Mononuclear cell (primary cell): ENCODE results near the gene PDE3B. TPM values are rescaled to one million over a fixed set of nuclear protein-coding genes. Genes with fewer than 3 reads are reported as not detected.
"Not testable (repeated sequence)": the region's sequence is repeated elsewhere in the genome, so short reads cannot be mapped to it uniquely, and the experiment has no call there.

Experiments used
- H3K27me3 ChIP-seq: 2 replicates; pipeline ENCODE4 v1.6.0; 2011; ENCODE audit warnings: low read length, control low read depth; ENCODE audit not compliant: insufficient read depth
- H3K4me1 ChIP-seq: 2 replicates; pipeline ENCODE4 v1.5.1; 2011; ENCODE audit warnings: mild to moderate bottlenecking, low read length, control low read depth; ENCODE audit not compliant: insufficient read depth
- H3K4me3 ChIP-seq: 2 replicates; pipeline ENCODE4 v1.5.1; 2011; ENCODE audit warnings: mild to moderate bottlenecking, low read length, moderate library complexity
- H3K9me3 ChIP-seq: 2 replicates; pipeline ENCODE4 v1.5.1; 2011; ENCODE audit warnings: low read depth, mild to moderate bottlenecking, control low read depth, low read length
- total RNA-seq: library from RNA; depleted of rRNA; stranded (reverse); fragments of >200 nt; gene quantifications from one replicate; pipeline ENCODE4 v1.2.3, GENCODE V29; 2012

Gene PDE3B
- total RNA-seq, 1 donor, result 149 TPM

- no peak overlapping the region for H3K4me3 ChIP-seq
- no peaks in the 10 kb centered on the region for H3K9me3 ChIP-seq
- H3K27me3 ChIP-seq, result no peaks in the 10 kb centered on the region
- no peaks in the 10 kb centered on the region for H3K4me1 ChIP-seq
These were observed 36.1 kb downstream of the PDE3B start for GRCh38 chr11:14679662-14680061.

- not testable (repeated sequence) for H3K4me1 ChIP-seq, H3K9me3 ChIP-seq, H3K4me3 ChIP-seq, H3K27me3 ChIP-seq
These were observed 40.8 kb downstream of the PDE3B start for GRCh38 chr11:14684234-14684915.

GRCh38 chr11:14687456-14687855 lies 43.9 kb downstream of the PDE3B start:
- no peaks in the 10 kb centered on the region for H3K27me3 ChIP-seq
- no peak overlapping the region for H3K4me3 ChIP-seq
- no peaks in the 10 kb centered on the region for H3K4me1 ChIP-seq
- no peaks in the 10 kb centered on the region for H3K9me3 ChIP-seq

- Histone ChIP-seq H3K9me3 (no peaks in the 10 kb centered on the region), H3K27me3 (no peaks in the 10 kb centered on the region), H3K4me3 (no peak overlapping the region), H3K4me1 (no peaks in the 10 kb centered on the region)
These were observed 44.5 kb downstream of the PDE3B start for GRCh38 chr11:14687943-14688627.

- not testable (repeated sequence) for H3K9me3 ChIP-seq, H3K27me3 ChIP-seq, H3K4me3 ChIP-seq, H3K4me1 ChIP-seq
These were observed 52.1 kb downstream of the PDE3B start for GRCh38 chr11:14695656-14696055.

GRCh38 chr11:14698771-14699170 lies 55.2 kb downstream of the PDE3B start:
- no peaks in the 10 kb centered on the region for H3K4me1 ChIP-seq
- peaks cover 9% of the 10 kb centered on the region for H3K9me3 ChIP-seq
- H3K27me3 ChIP-seq, result no peaks in the 10 kb centered on the region
- no peak overlapping the region for H3K4me3 ChIP-seq

DNA sequence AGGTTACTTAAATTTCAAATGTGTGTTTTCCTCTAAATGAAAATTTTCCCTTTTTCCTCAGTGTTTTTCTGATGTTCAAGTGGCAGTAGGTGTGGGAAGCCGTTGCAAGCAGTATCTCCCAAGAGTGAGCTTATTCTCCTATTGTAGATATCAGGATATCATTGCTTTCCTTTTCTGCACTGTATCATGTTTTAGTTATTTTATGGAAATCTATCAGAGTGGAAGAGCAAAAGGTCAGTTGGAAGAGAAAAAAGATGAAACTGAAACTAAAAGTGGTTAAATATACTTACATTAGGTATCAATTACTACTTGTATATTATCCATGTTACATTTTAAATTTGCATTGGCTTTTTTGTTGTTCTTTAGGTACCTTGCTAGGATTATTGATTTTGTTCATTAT lies 57.0 kb downstream of the PDE3B start:
- Histone ChIP-seq H3K4me1 (no peaks in the 10 kb centered on the region), H3K4me3 (no peak overlapping the region), H3K27me3 (no peaks in the 10 kb centered on the region), H3K9me3 (peaks cover 25% of the 10 kb centered on the region)

GRCh38 chr11:14702760-14703159 lies 59.2 kb downstream of the PDE3B start:
- no peaks in the 10 kb centered on the region for H3K27me3 ChIP-seq
- no peaks in the 10 kb centered on the region for H3K4me1 ChIP-seq
- peaks cover 32% of the 10 kb centered on the region for H3K9me3 ChIP-seq
- H3K4me3 ChIP-seq, result no peak overlapping the region

DNA sequence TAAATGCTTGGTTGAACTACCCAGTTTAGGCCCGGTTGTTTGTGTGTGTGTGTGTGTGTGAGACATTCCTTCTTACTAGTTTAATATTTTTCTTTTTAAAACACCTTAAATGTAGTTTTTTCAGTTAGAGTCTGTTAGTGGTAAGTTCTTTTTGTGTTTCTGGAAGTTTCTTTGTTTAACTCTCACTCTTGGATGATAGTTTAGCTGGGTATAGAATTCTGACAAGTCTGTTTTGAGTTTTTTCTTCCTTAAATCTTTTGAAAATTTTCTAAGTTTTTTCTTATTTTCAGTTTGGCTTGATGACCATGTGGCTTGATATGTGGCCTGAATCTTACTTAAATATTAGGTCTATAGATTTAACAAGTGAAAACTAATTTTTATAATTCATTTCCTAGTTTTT lies 60.1 kb downstream of the PDE3B start:
- Histone ChIP-seq H3K4me1 (no peaks in the 10 kb centered on the region), H3K4me3 (no peak overlapping the region), H3K27me3 (no peaks in the 10 kb centered on the region), H3K9me3 (peaks cover 35% of the 10 kb centered on the region)

DNA sequence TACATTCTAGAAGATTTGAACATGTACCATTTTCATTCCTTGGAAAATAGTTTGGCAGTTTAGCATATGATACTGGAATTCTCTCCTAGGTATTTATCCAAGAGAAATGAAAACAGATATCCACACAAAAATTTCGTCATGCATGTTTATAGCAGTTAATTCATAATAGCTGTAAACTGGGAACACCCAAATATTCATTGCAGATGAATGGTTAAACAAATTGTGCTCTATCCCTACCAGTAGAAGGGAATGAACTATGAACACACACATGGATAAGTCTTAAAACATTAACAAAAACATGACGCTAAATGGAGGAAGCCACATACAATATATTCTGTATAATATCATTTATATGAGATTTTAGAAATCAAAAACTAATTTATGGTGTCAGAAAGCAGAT lies 61.5 kb downstream of the PDE3B start:
- Histone ChIP-seq H3K27me3 (no peaks in the 10 kb centered on the region), H3K4me1 (no peaks in the 10 kb centered on the region), H3K9me3 (peaks cover 35% of the 10 kb centered on the region), H3K4me3 (no peak overlapping the region)

DNA sequence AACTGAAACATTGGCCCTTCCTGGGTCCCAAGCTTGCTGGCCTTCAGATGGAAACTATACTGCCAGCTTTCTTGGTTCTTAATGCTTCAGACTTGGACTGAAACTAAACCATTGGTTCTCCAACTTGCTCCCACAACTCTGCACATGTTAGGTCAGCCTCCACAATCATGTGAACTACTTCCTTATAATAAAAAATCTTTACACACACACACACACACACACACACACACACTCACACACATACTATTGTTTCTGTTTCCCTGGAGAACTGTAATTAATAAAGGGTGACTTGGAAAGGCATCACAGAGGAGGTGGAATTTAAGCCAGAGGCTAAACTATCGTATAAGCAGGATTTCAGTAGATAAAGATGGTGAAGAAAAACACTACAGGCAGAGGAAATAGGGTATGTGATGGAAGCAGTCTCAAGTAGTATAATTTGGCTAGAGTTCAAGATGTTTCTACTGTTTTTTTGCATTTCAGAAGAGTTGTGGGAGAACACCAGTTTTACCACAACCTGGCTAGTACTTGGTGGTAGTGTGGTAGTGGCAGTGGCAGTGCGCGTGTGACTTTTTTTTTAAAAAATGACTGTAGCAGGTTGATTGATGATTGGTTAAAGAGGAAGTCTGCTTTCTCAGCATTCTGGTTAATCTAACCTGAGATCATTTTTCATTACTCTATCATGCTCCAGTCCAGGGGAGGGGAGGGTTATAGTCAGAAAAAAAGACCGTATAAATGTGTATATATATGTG lies 70.1 kb downstream of the PDE3B start:
- H3K4me1 ChIP-seq, result peaks cover 14% of the 10 kb centered on the region
- no peak overlapping the region for H3K4me3 ChIP-seq
- H3K27me3 ChIP-seq, result no peaks in the 10 kb centered on the region
- H3K9me3 ChIP-seq, result no peaks in the 10 kb centered on the region

DNA sequence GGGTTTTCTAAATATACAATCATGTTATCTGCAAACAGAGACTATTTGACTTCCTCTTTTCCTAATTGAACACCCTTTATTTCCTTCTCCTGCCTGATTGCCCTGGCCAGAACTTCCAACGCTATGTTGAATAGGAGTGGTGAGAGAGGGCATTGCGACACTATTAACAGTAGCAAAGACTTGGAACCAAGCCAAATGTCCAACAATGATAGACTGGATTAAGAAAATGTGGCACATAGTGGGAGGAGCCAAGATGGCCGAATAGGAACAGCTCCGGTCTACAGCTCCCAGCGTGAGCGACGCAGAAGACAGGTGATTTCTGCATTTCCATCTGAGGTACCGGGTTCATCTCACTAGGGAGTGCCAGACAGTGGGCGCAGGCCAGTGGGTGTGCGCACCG lies 72.1 kb downstream of the PDE3B start:
- not testable (repeated sequence) for H3K9me3 ChIP-seq, H3K4me3 ChIP-seq, H3K27me3 ChIP-seq
- peaks cover 14% of the 10 kb centered on the region for H3K4me1 ChIP-seq

DNA sequence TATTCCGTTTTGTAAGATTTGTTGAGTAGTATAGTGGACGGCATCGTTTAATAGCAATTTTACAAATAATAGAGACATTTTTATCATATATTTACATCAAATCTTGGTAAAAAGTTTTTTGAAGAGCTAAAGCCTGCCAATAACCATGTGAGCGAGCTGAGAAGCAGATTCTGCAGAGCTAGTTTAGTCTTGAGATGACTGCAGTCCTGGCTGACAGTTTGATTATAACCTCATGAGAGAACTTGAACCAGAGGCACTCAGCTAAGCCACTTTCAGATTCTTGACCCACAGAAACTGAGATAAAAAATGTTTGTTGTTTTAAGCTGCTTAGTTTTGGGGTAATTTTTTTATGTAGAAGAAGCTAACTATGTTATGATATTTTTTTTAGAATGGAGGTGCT lies 78.9 kb downstream of the PDE3B start:
- no peaks in the 10 kb centered on the region for H3K27me3 ChIP-seq
- no peaks in the 10 kb centered on the region for H3K9me3 ChIP-seq
- no peaks in the 10 kb centered on the region for H3K4me1 ChIP-seq
- no peak overlapping the region for H3K4me3 ChIP-seq

DNA sequence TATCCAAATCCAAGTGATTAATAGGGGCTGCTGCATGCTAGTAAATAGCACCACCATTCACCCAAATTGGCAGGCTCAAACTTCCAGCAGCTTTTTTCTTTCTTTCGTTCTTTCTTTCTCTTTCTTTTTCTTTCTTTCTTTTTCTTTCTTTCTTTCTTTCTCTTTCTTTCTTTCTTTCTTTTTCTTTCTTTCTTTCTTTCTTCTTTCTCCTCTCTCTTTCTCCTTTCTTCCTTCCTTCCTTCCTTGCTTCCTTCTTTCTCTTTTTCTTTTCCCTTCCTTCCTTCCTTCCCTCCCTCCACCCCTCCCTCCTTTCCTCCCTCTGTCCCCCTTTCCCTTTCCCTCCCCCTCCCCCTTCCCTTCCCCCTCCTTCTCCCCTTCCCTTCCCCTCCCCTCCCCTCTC lies 81.5 kb downstream of the PDE3B start:
- H3K27me3 ChIP-seq, result no peaks in the 10 kb centered on the region
- H3K4me1 ChIP-seq, result no peaks in the 10 kb centered on the region
- no peak overlapping the region for H3K4me3 ChIP-seq
- H3K9me3 ChIP-seq, result no peaks in the 10 kb centered on the region

DNA sequence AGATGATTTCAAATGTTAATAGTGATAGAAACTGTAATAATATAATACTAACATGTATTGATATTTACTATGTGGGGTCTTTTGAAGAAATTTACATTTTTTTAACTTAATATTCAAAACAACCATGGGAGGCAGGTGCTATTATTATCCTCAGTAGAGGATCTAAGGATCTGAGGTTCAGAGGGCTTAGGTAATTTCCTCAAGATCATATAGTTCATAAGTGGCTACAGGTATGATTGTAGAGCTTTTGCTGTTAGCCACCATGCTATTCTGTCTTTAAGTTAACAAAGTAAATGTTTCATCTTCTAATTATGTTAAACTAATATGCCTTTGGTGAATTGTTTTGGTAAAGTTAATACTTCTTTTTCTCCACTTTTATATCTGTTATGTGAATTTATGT lies 83.6 kb downstream of the PDE3B start:
- Histone ChIP-seq H3K9me3 (no peaks in the 10 kb centered on the region), H3K4me3 (no peak overlapping the region), H3K27me3 (no peaks in the 10 kb centered on the region), H3K4me1 (no peaks in the 10 kb centered on the region)
